Epithelial cell of proximal tubule (primary cell): Measurements from ENCODE around the gene PXN. TPM values are rescaled to one million over a fixed set of nuclear protein-coding genes. Genes with fewer than 3 reads are reported as not detected.

Experiments used
- DNase-seq: peaks from one replicate; pipeline ENCODE4 v3.0.0-alpha.2; 2011; ENCODE audit warnings: low read depth
- H3K4me3 ChIP-seq: 2 replicates; pipeline ENCODE4 v1.5.1; 2011; ENCODE audit warnings: low read depth, mild to moderate bottlenecking, low read length
- CTCF ChIP-seq: conservative IDR thresholded peaks from 2 replicates; pipeline ENCODE4 v1.5.1; 2012; ENCODE audit warnings: low read depth, mild to moderate bottlenecking, low read length
- total RNA-seq: library from RNA; depleted of rRNA; stranded (reverse); fragments of >200 nt; gene quantifications from 2 replicates; pipeline ENCODE4 v1.2.3, GENCODE V29; 2015

PXN gene
- total RNA-seq, 1 donor from 2014 or later: 100 TPM

GRCh38 chr12:120242971-120243699 is 22.4 kb downstream of the PXN start:
- TF ChIP-seq CTCF: no peak

GRCh38 chr12:120242275-120242799 is 23.2 kb downstream of the PXN start:
- H3K4me3 ChIP-seq: no peak overlapping the region
- no peak for TF ChIP-seq CTCF
- DNase-seq: no peak

More at GRCh38 chr12:120242971-120243699, 22.4 kb downstream of the PXN start:
- no peak for DNase-seq
- H3K4me3 ChIP-seq: no peak overlapping the region

GRCh38 chr12:120241561-120242274 is 23.8 kb downstream of the PXN start:
- no peak overlapping the region for H3K4me3 ChIP-seq
- no peak for DNase-seq
- TF ChIP-seq CTCF: no peak

GRCh38 chr12:120240495-120240833 is 25.1 kb downstream of the PXN start:
- no peak for DNase-seq
- no peak overlapping the region for H3K4me3 ChIP-seq
- no peak for TF ChIP-seq CTCF

- TF ChIP-seq CTCF: no peak
- DNase-seq: no peak
These were observed 25.6 kb downstream of the PXN start for GRCh38 chr12:120239776-120240494.

GRCh38 chr12:120238839-120239445 is 26.6 kb downstream of the PXN start:
- H3K4me3 ChIP-seq: no peak overlapping the region
- TF ChIP-seq CTCF: no peak
- DNase-seq: no peak

More at GRCh38 chr12:120239776-120240494, 25.6 kb downstream of the PXN start:
- H3K4me3 ChIP-seq: no peak overlapping the region
